T-helper 1 cell treated with Interleukin-12 subunit alpha and Interleukin-12 subunit beta and Interleukin-4 antibody, amounts not matched to agents 30 ng/mL and 1 ng/mL, for 36 hours (primary cell): ENCODE data around the gene BCL3. TPM values are rescaled to one million over a fixed set of nuclear protein-coding genes. Genes with fewer than 3 reads are reported as not detected.
"Not testable (repeated sequence)": the region's sequence is repeated elsewhere in the genome, so short reads cannot be mapped to it uniquely, and the experiment has no call there.

Source experiments
- intact Hi-C: fragments of 100-400 bp; cut with micrococcal nuclease; formaldehyde crosslinking; loops from one replicate; pipeline ENCODE4 v1.15.1; 2024
- total RNA-seq: library from RNA; stranded (reverse); gene quantifications from 2 replicates; pipeline ENCODE4 v1.2.3, GENCODE V29; 2022

BCL3 gene
- 195 and 197 TPM in 2 replicates for total RNA-seq

- intact Hi-C loops = loop anchor here (1.0 to 2.0 kb wide), 4 partner anchors 36 to 248 kb away; partner anchors contain the start of gene ZNF180
Observed at GRCh38 chr19:44748426-44749254, at the start of gene BCL3. Gene BCL3 (plus strand): TSS chr19:44748708. CDS start chr19:44748791, 83 bp downstream.

- intact Hi-C loops = no loop called here
Observed at GRCh38 chr19:44700547-44700946, 48.0 kb upstream of the BCL3 start.

- intact Hi-C loops = no loop called here
Observed at GRCh38 chr19:44701228-44701627, 47.3 kb upstream of the BCL3 start.

GRCh38 chr19:44702551-44703176, 45.8 kb upstream of the BCL3 start:
- intact Hi-C loops = no loop called here

GRCh38 chr19:44703336-44704078, 45.0 kb upstream of the BCL3 start:
- intact Hi-C loops = no loop called here

- intact Hi-C loops = no loop called here
Observed at GRCh38 chr19:44704982-44705381, 43.5 kb upstream of the BCL3 start.

- intact Hi-C loops = no loop called here
Observed at GRCh38 chr19:44705502-44706010, 43.0 kb upstream of the BCL3 start.

GRCh38 chr19:44706506-44707236, 41.8 kb upstream of the BCL3 start:
- intact Hi-C loops = no loop called here

- intact Hi-C loops = no loop called here
Observed at GRCh38 chr19:44707794-44708193, 40.7 kb upstream of the BCL3 start.

- intact Hi-C loops = no loop called here
Observed at GRCh38 chr19:44708940-44709339, 39.6 kb upstream of the BCL3 start.

- intact Hi-C loops = not testable (repeated sequence)
Observed at GRCh38 chr19:44709434-44710266, 38.9 kb upstream of the BCL3 start.

- intact Hi-C loops = no loop called here
Observed at GRCh38 chr19:44710483-44710882, 38.0 kb upstream of the BCL3 start.

- intact Hi-C loops = no loop called here
Observed at GRCh38 chr19:44712864-44713515, 35.5 kb upstream of the BCL3 start.

GRCh38 chr19:44714597-44715169, 33.8 kb upstream of the BCL3 start:
- intact Hi-C loops = no loop called here

GRCh38 chr19:44717603-44718002, 30.9 kb upstream of the BCL3 start:
- intact Hi-C loops = no loop called here

GRCh38 chr19:44718441-44719261, 29.9 kb upstream of the BCL3 start:
- intact Hi-C loops = no loop called here

- intact Hi-C loops = no loop called here
Observed at GRCh38 chr19:44719262-44719701, 29.2 kb upstream of the BCL3 start.

GRCh38 chr19:44720396-44720795, 28.1 kb upstream of the BCL3 start:
- intact Hi-C loops = not testable (repeated sequence)
